Measurements from ENCODE around the gene TMTC1. TPM values are rescaled to one million over a fixed set of nuclear protein-coding genes. Genes with fewer than 3 reads are reported as not detected.

The TMTC1 gene
- total and polyA plus RNA-seq, 2 donors (not counting 1 experiment from before 2014, with no cell fraction given): not detected

DNA sequence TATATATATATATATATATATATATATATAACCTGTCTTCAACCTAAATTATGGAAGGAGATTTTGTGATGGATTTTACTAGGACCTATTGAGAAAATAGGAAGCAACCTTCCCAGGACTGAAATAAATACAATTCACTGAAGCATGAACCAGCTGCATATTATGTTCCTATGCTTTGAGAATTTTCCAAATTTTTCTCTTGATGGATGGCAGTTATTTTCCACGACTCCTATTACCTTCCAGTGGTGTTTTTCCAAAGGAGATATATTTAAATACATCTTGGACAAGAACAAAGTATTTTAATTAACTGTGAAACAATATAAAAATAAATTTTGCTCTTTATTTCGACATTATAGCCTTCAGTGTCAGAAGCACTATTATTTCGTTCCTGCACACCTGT, 87.9 kb downstream of the TMTC1 start:
- ChIA-PET POLR2A (no interaction called here), CTCF (no interaction called here)
- Mint-ChIP-seq H3K27me3 (no peaks in the 10 kb centered on the region), H3K4me3 (no peak overlapping the region), H3K4me1 (no peaks in the 10 kb centered on the region), H3K9me3 (ENCODE audit: insufficient read depth) (no peaks in the 10 kb centered on the region), H3K27ac (no peak overlapping the region)
- peaks cover 0 to 2% (median 0%) of the 10 kb centered on the region in 3 donors for H3K9me3 ChIP-seq (ENCODE audit: control extremely low read depth in 1 of 3, control insufficient read depth in 2 of 3, insufficient read depth in 1 of 3, low read length in 2 of 3)
- H4K20me1 ChIP-seq (ENCODE audit: control insufficient read depth, insufficient read depth, low read length, poor library complexity, severe bottlenecking): no peaks in the 10 kb centered on the region
- H3K4me2 ChIP-seq (replicated peaks; ENCODE audit: low read depth, low read length, poor library complexity, severe bottlenecking): no peak overlapping the region
- H2AFZ ChIP-seq (ENCODE audit: insufficient read depth, low read depth, low read length, poor library complexity, severe bottlenecking): no peak overlapping the region
- H3K9ac ChIP-seq (ENCODE audit: low read length): no peak overlapping the region
- DNase-seq: no peak
- no peak for TF ChIP-seq EZH2 (IDR thresholded peaks at IDR 0.05; ENCODE audit: borderline replicate concordance, insufficient read depth, low read depth, low read length, poor library complexity, severe bottlenecking)
- TF ChIP-seq, protein P1, sequence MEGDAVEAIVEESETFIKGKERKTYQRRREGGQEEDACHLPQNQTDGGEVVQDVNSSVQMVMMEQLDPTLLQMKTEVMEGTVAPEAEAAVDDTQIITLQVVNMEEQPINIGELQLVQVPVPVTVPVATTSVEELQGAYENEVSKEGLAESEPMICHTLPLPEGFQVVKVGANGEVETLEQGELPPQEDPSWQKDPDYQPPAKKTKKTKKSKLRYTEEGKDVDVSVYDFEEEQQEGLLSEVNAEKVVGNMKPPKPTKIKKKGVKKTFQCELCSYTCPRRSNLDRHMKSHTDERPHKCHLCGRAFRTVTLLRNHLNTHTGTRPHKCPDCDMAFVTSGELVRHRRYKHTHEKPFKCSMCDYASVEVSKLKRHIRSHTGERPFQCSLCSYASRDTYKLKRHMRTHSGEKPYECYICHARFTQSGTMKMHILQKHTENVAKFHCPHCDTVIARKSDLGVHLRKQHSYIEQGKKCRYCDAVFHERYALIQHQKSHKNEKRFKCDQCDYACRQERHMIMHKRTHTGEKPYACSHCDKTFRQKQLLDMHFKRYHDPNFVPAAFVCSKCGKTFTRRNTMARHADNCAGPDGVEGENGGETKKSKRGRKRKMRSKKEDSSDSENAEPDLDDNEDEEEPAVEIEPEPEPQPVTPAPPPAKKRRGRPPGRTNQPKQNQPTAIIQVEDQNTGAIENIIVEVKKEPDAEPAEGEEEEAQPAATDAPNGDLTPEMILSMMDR (IDR thresholded peaks at IDR 0.05): no peak
- intact Hi-C loops (cut with micrococcal nuclease): no loop called here
- no peak for ATAC-seq (ENCODE audit: low read depth)
- H3K27ac ChIP-seq (ENCODE audit: low read length in 2 of 2): no peak overlapping the region
- H3K36me3 ChIP-seq (replicated peaks in 1 of 2; ENCODE audit: control extremely low read depth in 1 of 2, control insufficient read depth in 1 of 2, extremely low read depth in 1 of 2, insufficient read depth in 2 of 2, low read length in 1 of 2): no peaks in the 10 kb centered on the region
- no CpG with 5 or more reads among the region's 3 CpGs for WGBS (ENCODE audit: insufficient coverage)
- H3K4me1 ChIP-seq (ENCODE audit: control insufficient read depth in 2 of 2, insufficient read depth in 2 of 2, low read length in 2 of 2): no peaks in the 10 kb centered on the region
- no peak overlapping the region for H3K4me3 ChIP-seq (ENCODE audit: control extremely low read depth in 1 of 5, extremely low read depth in 1 of 5, insufficient read depth in 1 of 5, low read depth in 2 of 5, low read length in 4 of 5)
- no peaks in the 10 kb centered on the region for H3K27me3 ChIP-seq (replicated peaks in 1 of 4; ENCODE audit: control extremely low read depth in 1 of 4, control insufficient read depth in 3 of 4, insufficient read depth in 4 of 4, low read length in 3 of 4)
- no peaks in the 10 kb centered on the region for H3K79me2 ChIP-seq (ENCODE audit: control insufficient read depth, insufficient read depth, low read length)

DNA sequence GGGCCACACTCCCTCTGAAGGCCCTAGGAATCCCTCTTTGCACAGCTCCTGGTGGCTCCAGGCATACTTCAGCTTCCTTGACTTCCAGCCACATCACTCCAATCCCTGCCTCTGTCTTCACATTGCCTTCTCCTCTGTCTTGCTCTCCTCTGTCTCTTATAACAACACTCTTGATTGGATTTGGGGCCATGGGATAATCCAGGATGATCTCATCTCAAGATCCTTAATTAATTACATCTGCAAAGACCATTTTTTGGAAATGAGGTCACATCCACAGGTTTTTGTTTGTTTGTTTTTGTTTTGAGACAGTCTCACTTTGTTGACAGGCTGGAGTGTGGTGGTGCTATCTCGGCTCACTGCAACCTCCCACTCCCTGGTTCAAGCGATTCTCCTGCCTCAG, 88.7 kb downstream of the TMTC1 start:
- no peak overlapping the region for H3K27ac ChIP-seq (ENCODE audit: low read length in 2 of 2)
- H3K9ac ChIP-seq (ENCODE audit: low read length): no peak overlapping the region
- H3K36me3 ChIP-seq (replicated peaks in 1 of 2; ENCODE audit: control extremely low read depth in 1 of 2, control insufficient read depth in 1 of 2, extremely low read depth in 1 of 2, insufficient read depth in 2 of 2, low read length in 1 of 2): no peaks in the 10 kb centered on the region
- H3K4me2 ChIP-seq (replicated peaks; ENCODE audit: low read depth, low read length, poor library complexity, severe bottlenecking): no peak overlapping the region
- TF ChIP-seq, protein P1 (IDR thresholded peaks at IDR 0.05): no peak
- Mint-ChIP-seq H3K4me3 (no peak overlapping the region), H3K4me1 (no peaks in the 10 kb centered on the region), H3K9me3 (ENCODE audit: insufficient read depth) (no peaks in the 10 kb centered on the region), H3K27me3 (no peaks in the 10 kb centered on the region), H3K27ac (no peak overlapping the region)
- H4K20me1 ChIP-seq (ENCODE audit: control insufficient read depth, insufficient read depth, low read length, poor library complexity, severe bottlenecking): no peaks in the 10 kb centered on the region
- H3K79me2 ChIP-seq (ENCODE audit: control insufficient read depth, insufficient read depth, low read length): no peaks in the 10 kb centered on the region
- H3K4me3 ChIP-seq (ENCODE audit: control extremely low read depth in 1 of 5, extremely low read depth in 1 of 5, insufficient read depth in 1 of 5, low read depth in 2 of 5, low read length in 4 of 5): no peak overlapping the region
- H2AFZ ChIP-seq (ENCODE audit: insufficient read depth, low read depth, low read length, poor library complexity, severe bottlenecking): no peak overlapping the region
- no peaks in the 10 kb centered on the region for H3K27me3 ChIP-seq (replicated peaks in 1 of 4; ENCODE audit: control extremely low read depth in 1 of 4, control insufficient read depth in 3 of 4, insufficient read depth in 4 of 4, low read length in 3 of 4)
- POLR2A ChIA-PET: no interaction called here
- DNase-seq: no peak
- CTCF ChIA-PET: no interaction called here
- H3K9me3 ChIP-seq (ENCODE audit: control extremely low read depth in 1 of 3, control insufficient read depth in 2 of 3, insufficient read depth in 1 of 3, low read length in 2 of 3): peaks cover 0 to 2% (median 0%) of the 10 kb centered on the region in 3 donors
- ATAC-seq (ENCODE audit: low read depth): no peak
- intact Hi-C loops (cut with micrococcal nuclease): no loop called here
- H3K4me1 ChIP-seq (ENCODE audit: control insufficient read depth in 2 of 2, insufficient read depth in 2 of 2, low read length in 2 of 2): no peaks in the 10 kb centered on the region
- no CpG with 5 or more reads among the region's 2 CpGs for WGBS (ENCODE audit: insufficient coverage)

Data from B cell (primary cell).